ENCODE measurements around the gene UROC1.

Gene UROC1

DNA sequence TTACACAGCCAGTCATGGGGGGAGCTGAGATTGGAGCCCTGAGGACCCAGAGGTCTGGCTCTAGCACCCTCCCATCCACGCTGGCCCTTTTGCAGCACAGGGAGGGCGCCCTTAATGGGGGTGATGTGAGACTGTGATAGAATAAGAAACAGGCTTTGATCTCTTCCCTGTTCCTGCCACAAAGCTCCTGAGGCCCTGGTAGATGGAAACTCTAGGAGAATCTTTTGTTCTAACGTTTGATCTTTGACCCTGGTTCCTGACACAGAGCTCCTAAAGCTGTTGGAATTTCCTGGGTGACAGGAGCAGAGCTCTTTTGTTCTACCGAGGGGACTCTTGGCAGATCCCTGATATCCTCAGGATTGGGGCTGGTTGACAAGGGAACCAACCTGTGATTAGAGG lies 1.2 kb upstream of the UROC1 start:
- Mint-ChIP-seq H3K27me3 (peaks cover 18% of the 10 kb centered on the region), H3K9me3 (no peaks in the 10 kb centered on the region), H3K4me1 (ENCODE audit: low read depth) (no peaks in the 10 kb centered on the region), H3K27ac (no peak overlapping the region), H3K36me3 (ENCODE audit: low read depth) (no peaks in the 10 kb centered on the region), H3K4me3 (no peak overlapping the region)

GRCh38 chr3:126517986-126518778 lies 609 bp upstream of the UROC1 start:
- no peaks in the 10 kb centered on the region for H3K36me3 Mint-ChIP-seq (ENCODE audit: low read depth)
- H3K4me3 Mint-ChIP-seq: no peak overlapping the region
- peaks cover 13% of the 10 kb centered on the region for H3K27me3 Mint-ChIP-seq
- H3K4me1 Mint-ChIP-seq (ENCODE audit: low read depth): no peaks in the 10 kb centered on the region
- no peak overlapping the region for H3K27ac Mint-ChIP-seq
- H3K9me3 Mint-ChIP-seq: no peaks in the 10 kb centered on the region

DNA sequence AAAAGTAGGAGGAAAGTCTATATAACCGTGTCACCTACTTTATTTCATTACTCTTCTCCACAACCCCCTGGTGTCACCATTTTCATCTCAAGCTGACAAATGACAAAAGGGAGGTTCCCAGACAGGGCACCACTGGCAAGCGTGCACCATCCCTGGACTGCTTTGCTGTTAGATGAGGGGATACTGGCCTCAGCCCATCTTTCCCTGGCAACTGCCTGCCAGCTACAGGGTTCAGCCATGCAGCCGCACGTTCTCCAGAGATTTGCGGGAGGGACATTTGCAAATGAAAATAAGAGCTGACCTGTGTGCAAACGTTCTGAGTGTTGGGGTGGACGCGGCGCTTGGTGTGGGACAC lies 660 bp downstream of the UROC1 start:
- H3K4me1 Mint-ChIP-seq (ENCODE audit: low read depth): no peaks in the 10 kb centered on the region
- H3K4me3 Mint-ChIP-seq: no peak overlapping the region
- H3K27ac Mint-ChIP-seq: no peak overlapping the region
- H3K27me3 Mint-ChIP-seq: peaks cover under 1% of the 10 kb centered on the region
- H3K36me3 Mint-ChIP-seq (ENCODE audit: low read depth): no peaks in the 10 kb centered on the region
- H3K9me3 Mint-ChIP-seq: no peaks in the 10 kb centered on the region

- no peaks in the 10 kb centered on the region for H3K4me1 Mint-ChIP-seq (ENCODE audit: low read depth)
- H3K27ac Mint-ChIP-seq: no peak overlapping the region
- no peaks in the 10 kb centered on the region for H3K27me3 Mint-ChIP-seq
- H3K9me3 Mint-ChIP-seq: no peaks in the 10 kb centered on the region
- no peaks in the 10 kb centered on the region for H3K36me3 Mint-ChIP-seq (ENCODE audit: low read depth)
- H3K4me3 Mint-ChIP-seq: no peak overlapping the region
Observed at GRCh38 chr3:126516152-126516935, 1.2 kb downstream of the UROC1 start.

DNA sequence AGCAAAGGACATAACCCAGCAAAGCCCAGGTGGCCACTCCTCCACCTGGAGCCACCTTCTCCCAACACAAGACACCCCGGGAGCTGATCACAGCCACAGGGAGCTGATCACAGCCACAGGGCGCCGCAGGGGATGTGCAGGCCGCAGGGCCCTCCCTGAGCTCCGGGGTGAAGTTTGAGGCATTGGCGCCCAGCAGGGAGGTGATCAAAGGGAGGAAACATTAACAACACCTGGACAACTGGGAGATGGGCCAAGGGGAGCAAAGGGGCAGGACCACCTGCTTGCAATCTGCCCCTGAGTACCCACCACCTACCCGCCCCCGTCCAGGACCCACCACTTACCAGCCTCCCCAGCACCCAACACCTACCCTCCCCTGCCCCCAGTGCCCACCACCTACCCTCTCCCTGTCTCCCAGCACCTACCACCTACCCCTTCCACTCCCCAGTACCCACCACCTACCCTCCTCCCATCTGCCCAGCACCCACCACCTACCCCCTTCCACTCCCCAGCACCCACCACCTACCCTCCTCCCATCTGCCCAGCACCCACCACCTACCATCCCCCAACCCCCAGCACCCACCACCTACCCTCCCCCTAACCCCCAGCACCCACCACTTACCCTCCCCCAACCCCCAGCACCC lies 2.4 kb downstream of the UROC1 start:
- H3K36me3 Mint-ChIP-seq (ENCODE audit: low read depth): no peaks in the 10 kb centered on the region
- no peak overlapping the region for H3K4me3 Mint-ChIP-seq
- H3K27ac Mint-ChIP-seq: no peak overlapping the region
- no peaks in the 10 kb centered on the region for H3K9me3 Mint-ChIP-seq
- no peaks in the 10 kb centered on the region for H3K27me3 Mint-ChIP-seq
- H3K4me1 Mint-ChIP-seq (ENCODE audit: low read depth): no peaks in the 10 kb centered on the region

DNA sequence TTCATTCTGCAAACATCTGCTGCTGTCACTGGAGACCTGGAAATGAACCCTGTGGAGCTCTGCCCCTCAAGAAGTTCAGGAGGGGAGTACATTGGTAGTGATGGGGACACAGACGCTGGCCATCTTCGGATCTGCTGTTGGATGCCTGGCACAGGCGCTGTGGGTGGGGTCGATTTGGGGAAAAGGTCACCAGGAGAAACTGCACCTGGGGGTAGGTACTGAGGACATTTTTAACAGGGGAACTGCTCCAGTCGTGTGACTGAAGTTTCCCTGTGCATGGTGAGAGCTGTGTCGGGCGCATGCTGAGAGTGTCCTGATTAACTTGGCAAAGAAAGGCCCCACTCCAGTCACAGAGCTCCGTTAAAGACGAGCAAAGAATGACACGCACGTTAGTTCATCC lies 3.4 kb downstream of the UROC1 start:
- H3K9me3 Mint-ChIP-seq: no peaks in the 10 kb centered on the region
- H3K4me3 Mint-ChIP-seq: no peak overlapping the region
- no peaks in the 10 kb centered on the region for H3K27me3 Mint-ChIP-seq
- no peak overlapping the region for H3K27ac Mint-ChIP-seq
- no peaks in the 10 kb centered on the region for H3K36me3 Mint-ChIP-seq (ENCODE audit: low read depth)
- H3K4me1 Mint-ChIP-seq (ENCODE audit: low read depth): no peaks in the 10 kb centered on the region

- no peak overlapping the region for H3K4me3 Mint-ChIP-seq
- no peaks in the 10 kb centered on the region for H3K36me3 Mint-ChIP-seq (ENCODE audit: low read depth)
- no peaks in the 10 kb centered on the region for H3K4me1 Mint-ChIP-seq (ENCODE audit: low read depth)
- H3K27ac Mint-ChIP-seq: no peak overlapping the region
- H3K27me3 Mint-ChIP-seq: no peaks in the 10 kb centered on the region
- no peaks in the 10 kb centered on the region for H3K9me3 Mint-ChIP-seq
Observed at GRCh38 chr3:126512916-126513650, 4.5 kb downstream of the UROC1 start.

DNA sequence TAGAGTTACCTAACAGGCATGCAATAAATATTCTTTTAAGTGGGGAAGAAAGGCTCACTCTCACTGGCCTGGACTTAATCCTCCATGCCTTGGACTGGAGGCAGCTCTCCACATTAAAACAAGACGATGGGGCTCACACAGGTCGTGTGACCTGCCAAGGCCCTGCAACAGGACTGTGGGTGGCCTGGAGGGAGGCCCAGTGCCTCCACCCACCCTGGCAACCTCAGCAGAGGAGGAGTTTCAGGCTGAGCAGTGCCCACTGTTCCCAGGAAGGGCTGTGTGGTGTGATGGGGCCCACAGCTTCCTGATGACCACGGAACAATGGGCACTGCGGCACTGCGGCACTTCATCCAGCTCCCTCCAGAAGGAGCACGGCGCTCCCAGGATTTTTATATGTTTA lies 5.5 kb downstream of the UROC1 start:
- no peaks in the 10 kb centered on the region for H3K9me3 Mint-ChIP-seq
- H3K4me1 Mint-ChIP-seq (ENCODE audit: low read depth): no peaks in the 10 kb centered on the region
- H3K27me3 Mint-ChIP-seq: no peaks in the 10 kb centered on the region
- H3K36me3 Mint-ChIP-seq (ENCODE audit: low read depth): no peaks in the 10 kb centered on the region
- H3K4me3 Mint-ChIP-seq: no peak overlapping the region
- no peak overlapping the region for H3K27ac Mint-ChIP-seq

- Mint-ChIP-seq H3K27me3 (peaks cover under 1% of the 10 kb centered on the region), H3K4me3 (no peak overlapping the region), H3K4me1 (ENCODE audit: low read depth) (no peaks in the 10 kb centered on the region), H3K27ac (no peak overlapping the region), H3K9me3 (no peaks in the 10 kb centered on the region), H3K36me3 (ENCODE audit: low read depth) (no peaks in the 10 kb centered on the region)
Observed at GRCh38 chr3:126511291-126511690, 6.3 kb downstream of the UROC1 start.

DNA sequence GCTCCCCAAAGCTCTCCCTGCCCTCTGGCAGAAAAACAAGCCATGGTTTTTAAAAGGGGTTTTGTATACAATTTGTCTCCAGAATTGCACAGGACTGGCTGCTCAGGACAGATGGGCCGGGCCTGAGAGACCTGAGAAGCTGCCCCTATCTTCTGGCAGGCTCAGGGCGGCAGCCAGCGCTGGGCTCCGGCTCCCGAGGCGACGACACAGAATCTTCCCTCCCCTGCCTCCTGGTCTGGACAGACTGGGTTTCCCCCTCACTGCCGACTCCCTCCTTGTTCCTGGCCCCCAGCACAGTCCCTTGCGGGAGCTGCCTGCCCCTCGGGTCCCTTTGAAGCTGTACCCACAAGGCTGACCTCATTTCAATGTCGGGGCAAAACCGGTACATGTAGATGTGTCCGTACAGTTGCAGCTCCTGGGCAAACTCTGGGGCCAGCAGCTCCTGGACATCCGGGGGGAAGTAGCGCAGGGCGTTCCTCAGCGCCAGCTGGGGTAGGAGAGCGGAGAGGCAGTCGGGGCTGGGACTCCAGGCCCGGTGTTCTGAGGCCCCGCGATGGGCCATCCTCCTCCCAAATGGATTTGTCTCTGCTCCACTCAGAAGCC lies 7.2 kb downstream of the UROC1 start:
- Mint-ChIP-seq H3K4me1 (ENCODE audit: low read depth) (no peaks in the 10 kb centered on the region), H3K9me3 (no peaks in the 10 kb centered on the region), H3K4me3 (no peak overlapping the region), H3K27me3 (peaks cover 4% of the 10 kb centered on the region), H3K36me3 (ENCODE audit: low read depth) (no peaks in the 10 kb centered on the region), H3K27ac (no peak overlapping the region)

DNA sequence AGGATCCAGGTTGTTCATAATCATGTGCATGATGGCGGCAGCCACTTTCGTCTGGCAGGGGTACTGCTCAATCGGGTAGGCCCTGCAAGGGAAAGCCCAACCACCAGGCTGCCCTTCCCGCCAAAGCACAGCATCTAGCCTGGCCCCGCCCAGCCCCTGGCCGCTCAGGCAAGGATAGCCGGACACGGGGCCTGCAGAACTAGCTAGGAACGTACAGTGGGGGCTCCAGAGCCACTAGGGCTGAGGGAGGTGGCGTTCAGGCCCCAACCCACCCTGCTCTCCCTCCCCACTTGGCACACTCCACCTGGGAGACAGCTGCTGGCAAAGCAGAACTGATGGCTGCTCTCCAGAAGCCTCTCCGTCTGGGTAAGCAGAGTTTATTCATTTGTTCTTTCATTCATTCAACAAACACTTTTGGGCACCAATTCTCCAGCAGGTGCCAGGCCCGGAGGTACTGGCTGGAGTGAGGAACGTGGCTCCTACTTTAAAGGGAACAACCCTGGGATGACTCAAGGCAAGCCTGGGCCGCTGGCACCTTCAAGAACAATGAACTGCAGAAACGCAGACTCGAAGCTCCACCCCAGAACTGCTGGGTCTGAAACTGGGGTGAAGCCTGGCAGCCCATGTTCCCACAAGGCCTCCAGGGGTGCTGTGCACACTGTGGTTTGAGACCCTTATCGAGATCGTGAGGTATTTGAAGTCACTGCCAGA lies 7.8 kb downstream of the UROC1 start:
- peaks cover 4% of the 10 kb centered on the region for H3K27me3 Mint-ChIP-seq
- no peaks in the 10 kb centered on the region for H3K36me3 Mint-ChIP-seq (ENCODE audit: low read depth)
- no peaks in the 10 kb centered on the region for H3K4me1 Mint-ChIP-seq (ENCODE audit: low read depth)
- H3K27ac Mint-ChIP-seq: no peak overlapping the region
- H3K9me3 Mint-ChIP-seq: no peaks in the 10 kb centered on the region
- no peak overlapping the region for H3K4me3 Mint-ChIP-seq

- Mint-ChIP-seq H3K27ac (no peak overlapping the region), H3K9me3 (no peaks in the 10 kb centered on the region), H3K4me3 (no peak overlapping the region), H3K4me1 (ENCODE audit: low read depth) (no peaks in the 10 kb centered on the region), H3K27me3 (peaks cover 4% of the 10 kb centered on the region), H3K36me3 (ENCODE audit: low read depth) (no peaks in the 10 kb centered on the region)
Observed at GRCh38 chr3:126508564-126508964, 9.0 kb downstream of the UROC1 start.

GRCh38 chr3:126507886-126508285 lies 9.7 kb downstream of the UROC1 start:
- Mint-ChIP-seq H3K9me3 (no peaks in the 10 kb centered on the region), H3K27me3 (peaks cover 4% of the 10 kb centered on the region), H3K4me3 (no peak overlapping the region), H3K27ac (no peak overlapping the region), H3K36me3 (ENCODE audit: low read depth) (no peaks in the 10 kb centered on the region), H3K4me1 (ENCODE audit: low read depth) (no peaks in the 10 kb centered on the region)

DNA sequence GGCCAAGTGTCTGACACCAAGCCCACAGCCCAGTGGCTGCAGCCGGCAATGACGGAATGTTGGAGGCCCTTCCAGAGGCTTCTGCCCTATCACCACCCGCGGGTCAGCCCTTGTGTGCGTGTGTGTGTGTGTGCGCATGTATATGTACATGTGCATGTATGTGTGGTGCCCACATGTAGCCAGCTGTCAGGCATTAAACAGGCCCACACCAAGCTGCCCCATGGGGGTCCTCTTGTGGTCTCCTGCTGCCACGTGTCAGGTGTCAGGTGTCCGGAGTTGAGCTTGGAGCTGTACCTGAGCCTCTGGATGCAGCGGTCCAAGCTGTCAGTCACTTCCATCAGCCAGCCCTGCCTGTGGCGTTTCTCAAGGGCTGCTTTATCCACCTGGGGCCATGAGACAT lies 13.9 kb downstream of the UROC1 start:
- H3K4me3 Mint-ChIP-seq: no peak overlapping the region
- H3K27me3 Mint-ChIP-seq: peaks cover 4% of the 10 kb centered on the region
- H3K36me3 Mint-ChIP-seq (ENCODE audit: low read depth): no peaks in the 10 kb centered on the region
- H3K9me3 Mint-ChIP-seq: no peaks in the 10 kb centered on the region
- no peak overlapping the region for H3K27ac Mint-ChIP-seq
- H3K4me1 Mint-ChIP-seq (ENCODE audit: low read depth): peaks cover 1% of the 10 kb centered on the region
